Measurements from ENCODE around the gene CDH5. TPM values are rescaled to one million over a fixed set of nuclear protein-coding genes. Genes with fewer than 3 reads are reported as not detected.

CDH5 gene
- total RNA-seq, 1 experiment from 2014 or later = 0.26 TPM

- no peaks in the 10 kb centered on the region for H3K9me3 ChIP-seq (ENCODE audit: low read depth, low read length, poor library complexity, severe bottlenecking)
- peaks cover 3% of the 10 kb centered on the region for H3K27me3 ChIP-seq (replicated peaks; ENCODE audit: insufficient read depth, low read depth, low read length, poor library complexity)
- POLR2A ChIA-PET (ENCODE audit: low non-redundant PET) = no interaction called here
- H3K36me3 ChIP-seq (ENCODE audit: insufficient read depth, low read length, poor library complexity, severe bottlenecking) = no peaks in the 10 kb centered on the region
- H3K27ac ChIP-seq (ENCODE audit: low read depth, low read length, poor library complexity, severe bottlenecking) = no peak overlapping the region
- no peak for DNase-seq (ENCODE audit: low spot score)
- H3K4me1 ChIP-seq (ENCODE audit: insufficient read depth, low read length, poor library complexity, severe bottlenecking) = no peaks in the 10 kb centered on the region
- H3K4me3 ChIP-seq (ENCODE audit: low read depth, low read length, poor library complexity, severe bottlenecking) = no peak overlapping the region
- CTCF ChIA-PET = no interaction called here
- TF ChIP-seq EZH2 (IDR thresholded peaks at IDR 0.05; ENCODE audit: borderline replicate concordance, low read depth, low read length, poor library complexity, severe bottlenecking) (no peak), CTCF (conservative IDR thresholded peaks at IDR 0.05; ENCODE audit: low read depth, low read length) (no peak)
- intact Hi-C loops (cut with micrococcal nuclease; ENCODE audit: unreplicated experiment) = no loop called here
- BruUV-seq (replicated peaks) = no TSS peak
These were observed 72.0 kb downstream of the CDH5 start for GRCh38 chr16:66438536-66438935.

GRCh38 chr16:66439051-66439730, 72.7 kb downstream of the CDH5 start:
- no peaks in the 10 kb centered on the region for H3K4me1 ChIP-seq (ENCODE audit: insufficient read depth, low read length, poor library complexity, severe bottlenecking)
- H3K9me3 ChIP-seq (ENCODE audit: low read depth, low read length, poor library complexity, severe bottlenecking) = no peaks in the 10 kb centered on the region
- intact Hi-C loops (cut with micrococcal nuclease; ENCODE audit: unreplicated experiment) = no loop called here
- H3K4me3 ChIP-seq (ENCODE audit: low read depth, low read length, poor library complexity, severe bottlenecking) = no peak overlapping the region
- H3K27me3 ChIP-seq (replicated peaks; ENCODE audit: insufficient read depth, low read depth, low read length, poor library complexity) = peaks cover 6% of the 10 kb centered on the region
- no TSS peak for BruUV-seq (replicated peaks)
- no peak for DNase-seq (ENCODE audit: low spot score)
- TF ChIP-seq CTCF (conservative IDR thresholded peaks at IDR 0.05; ENCODE audit: low read depth, low read length) = no peak
- TF ChIP-seq EZH2 (IDR thresholded peaks at IDR 0.05; ENCODE audit: borderline replicate concordance, low read depth, low read length, poor library complexity, severe bottlenecking) = no peak
- CTCF ChIA-PET = no interaction called here
- POLR2A ChIA-PET (ENCODE audit: low non-redundant PET) = no interaction called here
- no peak overlapping the region for H3K27ac ChIP-seq (ENCODE audit: low read depth, low read length, poor library complexity, severe bottlenecking)
- no peaks in the 10 kb centered on the region for H3K36me3 ChIP-seq (ENCODE audit: insufficient read depth, low read length, poor library complexity, severe bottlenecking)

GRCh38 chr16:66440271-66440802, 73.8 kb downstream of the CDH5 start:
- Histone ChIP-seq H3K27ac (ENCODE audit: low read depth, low read length, poor library complexity, severe bottlenecking) (no peak overlapping the region), H3K27me3 (replicated peaks; ENCODE audit: insufficient read depth, low read depth, low read length, poor library complexity) (peaks cover 6% of the 10 kb centered on the region), H3K36me3 (ENCODE audit: insufficient read depth, low read length, poor library complexity, severe bottlenecking) (no peaks in the 10 kb centered on the region), H3K4me1 (ENCODE audit: insufficient read depth, low read length, poor library complexity, severe bottlenecking) (no peaks in the 10 kb centered on the region), H3K4me3 (ENCODE audit: low read depth, low read length, poor library complexity, severe bottlenecking) (no peak overlapping the region), H3K9me3 (ENCODE audit: low read depth, low read length, poor library complexity, severe bottlenecking) (no peaks in the 10 kb centered on the region)
- POLR2A ChIA-PET (ENCODE audit: low non-redundant PET) = no interaction called here
- intact Hi-C loops (cut with micrococcal nuclease; ENCODE audit: unreplicated experiment) = no loop called here
- TF ChIP-seq CTCF (conservative IDR thresholded peaks at IDR 0.05; ENCODE audit: low read depth, low read length) (no peak), EZH2 (IDR thresholded peaks at IDR 0.05; ENCODE audit: borderline replicate concordance, low read depth, low read length, poor library complexity, severe bottlenecking) (no peak)
- CTCF ChIA-PET = no interaction called here
- no peak for DNase-seq (ENCODE audit: low spot score)
- BruUV-seq (replicated peaks) = no TSS peak

Data from A673 (cell line).